Measurements from ENCODE around the gene RRH. TPM values are rescaled to one million over a fixed set of nuclear protein-coding genes. Genes with fewer than 3 reads are reported as not detected.

The RRH gene
- total RNA-seq, 1 donor from 2014 or later: 0.19 TPM

DNA sequence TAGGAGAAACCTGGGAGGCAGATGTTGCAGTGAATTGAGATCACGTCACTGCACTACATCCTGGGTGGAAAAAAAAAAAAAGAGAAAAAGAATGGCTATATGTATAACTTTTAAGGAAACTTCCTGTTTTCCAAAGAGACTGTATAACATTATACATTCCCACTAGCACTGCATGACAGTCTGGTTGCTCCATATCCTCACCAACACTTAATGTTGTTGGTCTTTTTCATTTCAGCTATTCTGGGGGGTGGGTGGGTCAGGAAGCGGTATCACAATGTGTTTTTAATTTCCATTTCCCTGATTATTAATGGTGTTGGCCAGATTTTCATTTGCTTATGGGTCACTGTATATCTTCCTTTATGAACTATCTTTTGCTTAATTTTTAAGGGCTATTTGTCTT, 33.5 kb downstream of the RRH start:
- H3K4me3 ChIP-seq: no peak overlapping the region
- no peaks in the 10 kb centered on the region for H3K36me3 ChIP-seq
- peaks cover 35% of the 10 kb centered on the region for H3K9me3 ChIP-seq (replicated peaks)
- H3K4me1 ChIP-seq: no peaks in the 10 kb centered on the region
- H3K27ac ChIP-seq (replicated peaks): no peak overlapping the region
- no peaks in the 10 kb centered on the region for H3K27me3 ChIP-seq (ENCODE audit: low read depth)
- TF ChIP-seq, protein P1, sequence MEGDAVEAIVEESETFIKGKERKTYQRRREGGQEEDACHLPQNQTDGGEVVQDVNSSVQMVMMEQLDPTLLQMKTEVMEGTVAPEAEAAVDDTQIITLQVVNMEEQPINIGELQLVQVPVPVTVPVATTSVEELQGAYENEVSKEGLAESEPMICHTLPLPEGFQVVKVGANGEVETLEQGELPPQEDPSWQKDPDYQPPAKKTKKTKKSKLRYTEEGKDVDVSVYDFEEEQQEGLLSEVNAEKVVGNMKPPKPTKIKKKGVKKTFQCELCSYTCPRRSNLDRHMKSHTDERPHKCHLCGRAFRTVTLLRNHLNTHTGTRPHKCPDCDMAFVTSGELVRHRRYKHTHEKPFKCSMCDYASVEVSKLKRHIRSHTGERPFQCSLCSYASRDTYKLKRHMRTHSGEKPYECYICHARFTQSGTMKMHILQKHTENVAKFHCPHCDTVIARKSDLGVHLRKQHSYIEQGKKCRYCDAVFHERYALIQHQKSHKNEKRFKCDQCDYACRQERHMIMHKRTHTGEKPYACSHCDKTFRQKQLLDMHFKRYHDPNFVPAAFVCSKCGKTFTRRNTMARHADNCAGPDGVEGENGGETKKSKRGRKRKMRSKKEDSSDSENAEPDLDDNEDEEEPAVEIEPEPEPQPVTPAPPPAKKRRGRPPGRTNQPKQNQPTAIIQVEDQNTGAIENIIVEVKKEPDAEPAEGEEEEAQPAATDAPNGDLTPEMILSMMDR (IDR thresholded peaks at IDR 0.05; ENCODE audit: borderline replicate concordance): no peak
- DNase-seq: no peak
- intact Hi-C loops (cut with micrococcal nuclease): no loop called here

DNA sequence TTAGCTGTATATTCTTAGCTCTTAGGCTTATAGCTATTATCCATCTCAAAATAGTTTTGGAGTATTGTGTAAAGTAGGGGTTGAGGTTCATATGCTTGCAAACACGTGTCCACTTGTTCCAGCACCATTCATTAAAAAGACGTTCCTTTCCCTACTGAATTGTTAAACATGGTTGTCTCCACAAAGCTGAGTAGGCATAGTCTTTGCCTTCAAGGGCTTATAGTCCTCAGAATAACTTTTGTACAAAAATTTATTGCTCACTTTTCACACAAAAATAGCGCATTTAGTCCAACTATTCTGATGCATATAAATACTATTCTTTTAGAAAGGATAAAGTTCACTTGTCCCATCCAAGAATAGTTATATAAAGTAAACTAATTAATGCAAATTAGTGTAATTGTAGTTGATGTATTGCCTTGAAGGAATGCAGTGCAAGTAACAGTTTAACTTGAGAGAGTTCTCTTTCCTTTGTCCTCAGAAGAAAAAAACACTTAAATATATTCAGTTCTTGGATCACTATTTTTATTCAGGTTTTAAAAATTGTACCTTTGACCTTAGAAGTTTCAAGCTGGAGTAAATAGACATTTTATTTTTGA, 34.2 kb downstream of the RRH start:
- intact Hi-C loops (cut with micrococcal nuclease): no loop called here

DNA sequence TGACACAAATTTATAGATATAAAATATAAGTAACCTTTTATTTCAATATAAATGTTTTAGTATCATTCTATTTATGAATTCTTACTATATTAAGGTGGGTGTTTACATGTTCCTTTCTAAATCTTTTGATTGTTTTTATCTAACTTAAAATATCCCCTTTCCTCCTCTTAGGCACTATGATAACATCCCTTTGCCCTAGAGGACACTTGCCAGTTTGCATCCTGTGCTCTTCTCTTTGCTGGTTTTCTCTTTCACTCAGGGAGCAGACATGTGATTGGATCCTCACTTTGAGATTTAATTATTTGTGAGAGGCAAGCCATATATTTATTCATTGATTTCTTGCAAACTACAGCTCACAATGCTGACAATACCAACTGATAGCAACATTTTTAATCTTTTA, 36.4 kb downstream of the RRH start:
- TF ChIP-seq, protein P1 (IDR thresholded peaks at IDR 0.05; ENCODE audit: borderline replicate concordance): no peak
- H3K36me3 ChIP-seq: no peaks in the 10 kb centered on the region
- no peak for DNase-seq
- H3K27me3 ChIP-seq (ENCODE audit: low read depth): no peaks in the 10 kb centered on the region
- intact Hi-C loops (cut with micrococcal nuclease): no loop called here
- H3K27ac ChIP-seq (replicated peaks): no peak overlapping the region
- no peak overlapping the region for H3K4me3 ChIP-seq
- H3K9me3 ChIP-seq (replicated peaks): peaks cover 24% of the 10 kb centered on the region
- H3K4me1 ChIP-seq: no peaks in the 10 kb centered on the region

More for the DNA sequence above, 34.2 kb downstream of the RRH start:
- H3K27me3 ChIP-seq (ENCODE audit: low read depth): no peaks in the 10 kb centered on the region
- no peaks in the 10 kb centered on the region for H3K36me3 ChIP-seq
- no peaks in the 10 kb centered on the region for H3K4me1 ChIP-seq
- no peak overlapping the region for H3K27ac ChIP-seq (replicated peaks)
- no peak for DNase-seq
- H3K9me3 ChIP-seq (replicated peaks): peaks cover 35% of the 10 kb centered on the region
- TF ChIP-seq, protein P1 (IDR thresholded peaks at IDR 0.05; ENCODE audit: borderline replicate concordance): no peak
- H3K4me3 ChIP-seq: no peak overlapping the region

DNA sequence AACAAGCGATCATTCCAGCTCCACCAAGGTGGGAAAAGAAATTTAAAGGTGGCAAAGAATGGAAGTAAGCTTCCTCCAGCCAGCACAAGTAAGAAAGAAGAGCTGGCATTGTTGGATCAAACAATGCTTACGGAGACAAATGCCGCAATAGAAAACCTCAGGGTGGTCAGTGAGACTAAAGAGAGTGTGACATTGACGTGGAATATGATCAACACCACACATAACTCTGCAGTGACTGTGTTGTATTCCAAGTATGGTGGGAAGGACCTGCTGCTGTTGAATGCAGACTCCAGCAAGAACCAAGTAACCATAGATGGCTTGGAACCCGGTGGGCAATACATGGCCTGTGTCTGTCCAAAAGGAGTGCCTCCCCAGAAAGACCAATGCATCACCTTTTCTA, 42.3 kb downstream of the RRH start:
- Histone ChIP-seq H3K36me3 (no peaks in the 10 kb centered on the region), H3K4me3 (no peak overlapping the region), H3K27me3 (ENCODE audit: low read depth) (no peaks in the 10 kb centered on the region), H3K9me3 (replicated peaks) (no peaks in the 10 kb centered on the region), H3K27ac (replicated peaks) (no peak overlapping the region), H3K4me1 (no peaks in the 10 kb centered on the region)
- intact Hi-C loops (cut with micrococcal nuclease): no loop called here
- TF ChIP-seq, protein P1 (IDR thresholded peaks at IDR 0.05; ENCODE audit: borderline replicate concordance): no peak
- no peak for DNase-seq

DNA sequence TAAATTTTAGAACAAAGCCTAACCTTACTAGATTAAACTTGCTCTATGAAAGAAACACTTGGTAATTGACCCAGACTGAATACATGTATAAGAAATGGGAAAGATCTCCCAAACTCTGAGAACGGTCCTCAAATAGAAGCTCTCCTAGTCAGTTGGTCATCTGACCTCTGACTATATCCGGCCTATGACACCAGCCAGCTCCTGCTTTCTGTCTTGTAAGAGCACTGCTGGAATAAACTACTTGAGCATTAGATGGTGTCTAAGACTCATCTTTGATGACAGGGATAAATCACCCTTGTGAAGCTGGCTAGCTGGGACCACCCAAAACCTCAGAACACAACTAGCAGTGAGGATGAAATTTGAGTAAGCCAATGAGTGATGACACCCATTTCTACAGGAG, 44.3 kb downstream of the RRH start:
- Histone ChIP-seq H3K27ac (replicated peaks) (no peak overlapping the region), H3K9me3 (replicated peaks) (no peaks in the 10 kb centered on the region), H3K36me3 (no peaks in the 10 kb centered on the region), H3K4me1 (no peaks in the 10 kb centered on the region), H3K27me3 (ENCODE audit: low read depth) (no peaks in the 10 kb centered on the region), H3K4me3 (no peak overlapping the region)
- intact Hi-C loops (cut with micrococcal nuclease): no loop called here
- TF ChIP-seq, protein P1 (IDR thresholded peaks at IDR 0.05; ENCODE audit: borderline replicate concordance): no peak
- no peak for DNase-seq
